ENCODE data around the gene TRPM2. TPM values are rescaled to one million over a fixed set of nuclear protein-coding genes. Genes with fewer than 3 reads are reported as not detected.
"Not testable (repeated sequence)": the region's sequence is repeated elsewhere in the genome, so short reads cannot be mapped to it uniquely, and the experiment has no call there.

Gene TRPM2
- total RNA-seq, 1 donor from 2014 or later, result 2.8 TPM

- peaks cover 15% of the 10 kb centered on the region for H3K27me3 ChIP-seq (ENCODE audit: control insufficient read depth, insufficient read depth, low read length)
- no peak for TF ChIP-seq CTCF (IDR thresholded peaks at IDR 0.05; ENCODE audit: insufficient read depth, low read length, poor library complexity, severe bottlenecking)
- no peaks in the 10 kb centered on the region for H3K36me3 ChIP-seq (ENCODE audit: control insufficient read depth, insufficient read depth, low read length)
- no peak for DNase-seq (ENCODE audit: low read depth)
- no peak overlapping the region for H3K4me3 ChIP-seq (ENCODE audit: low read depth, low read length)
Observed at GRCh38 chr21:44334329-44335030, 18.9 kb upstream of the TRPM2 start.

GRCh38 chr21:44335266-44336059, 18.0 kb upstream of the TRPM2 start:
- Histone ChIP-seq H3K4me3 (ENCODE audit: low read depth, low read length) (no peak overlapping the region), H3K36me3 (ENCODE audit: control insufficient read depth, insufficient read depth, low read length) (no peaks in the 10 kb centered on the region), H3K27me3 (ENCODE audit: control insufficient read depth, insufficient read depth, low read length) (peaks cover 14% of the 10 kb centered on the region)
- no peak for DNase-seq (ENCODE audit: low read depth)
- TF ChIP-seq CTCF (IDR thresholded peaks at IDR 0.05; ENCODE audit: insufficient read depth, low read length, poor library complexity, severe bottlenecking), result no peak

DNA sequence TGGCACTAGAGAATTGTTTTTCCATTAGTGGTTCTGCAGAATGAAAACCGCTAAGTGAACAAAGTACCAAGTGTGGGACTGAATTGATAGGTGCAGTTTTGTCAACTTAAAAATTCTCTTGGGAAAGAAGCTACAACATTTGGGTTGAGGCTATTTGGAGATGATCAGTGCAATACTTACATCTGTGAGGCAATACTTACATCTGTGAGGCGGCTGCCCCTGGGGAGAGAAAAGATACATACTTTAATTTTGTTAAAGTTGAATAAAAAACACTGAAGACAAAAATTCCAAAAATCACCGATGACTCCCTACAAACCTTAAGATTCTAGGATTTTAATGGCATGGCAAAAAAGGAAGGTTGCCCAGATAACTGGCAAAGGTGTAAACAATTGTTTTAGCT, 16.0 kb upstream of the TRPM2 start:
- DNase-seq (ENCODE audit: low read depth), result no peak
- Histone ChIP-seq H3K36me3 (ENCODE audit: control insufficient read depth, insufficient read depth, low read length) (no peaks in the 10 kb centered on the region), H3K4me3 (ENCODE audit: low read depth, low read length) (no peak overlapping the region), H3K27me3 (ENCODE audit: control insufficient read depth, insufficient read depth, low read length) (peaks cover 10% of the 10 kb centered on the region)
- TF ChIP-seq CTCF (IDR thresholded peaks at IDR 0.05; ENCODE audit: insufficient read depth, low read length, poor library complexity, severe bottlenecking), result no peak

GRCh38 chr21:44337941-44338895, 15.2 kb upstream of the TRPM2 start:
- TF ChIP-seq CTCF (IDR thresholded peaks at IDR 0.05; ENCODE audit: insufficient read depth, low read length, poor library complexity, severe bottlenecking), result peak; percentile 42
- H3K27me3 ChIP-seq (ENCODE audit: control insufficient read depth, insufficient read depth, low read length), result peaks cover 7% of the 10 kb centered on the region
- no peaks in the 10 kb centered on the region for H3K36me3 ChIP-seq (ENCODE audit: control insufficient read depth, insufficient read depth, low read length)
- peak overlapping the region; percentile 39 for H3K4me3 ChIP-seq (ENCODE audit: low read depth, low read length)
- peak; percentile 25 for DNase-seq (ENCODE audit: low read depth)

GRCh38 chr21:44338971-44339910, 14.2 kb upstream of the TRPM2 start, which contains the start of gene CFAP410:
Gene CFAP410, minus strand, starts transcription at chr21:44339390. Its CDS starts 196 bp downstream, at chr21:44339194.
- H3K4me3 ChIP-seq (ENCODE audit: low read depth, low read length), result peak within 1 kb of the TSS; percentile 95
- no peaks in the 10 kb centered on the region for H3K36me3 ChIP-seq (ENCODE audit: control insufficient read depth, insufficient read depth, low read length)
- DNase-seq (ENCODE audit: low read depth), result peak; percentile 69
- H3K27me3 ChIP-seq (ENCODE audit: control insufficient read depth, insufficient read depth, low read length), result no peaks in the 10 kb centered on the region
- TF ChIP-seq CTCF (IDR thresholded peaks at IDR 0.05; ENCODE audit: insufficient read depth, low read length, poor library complexity, severe bottlenecking), result no peak

DNA sequence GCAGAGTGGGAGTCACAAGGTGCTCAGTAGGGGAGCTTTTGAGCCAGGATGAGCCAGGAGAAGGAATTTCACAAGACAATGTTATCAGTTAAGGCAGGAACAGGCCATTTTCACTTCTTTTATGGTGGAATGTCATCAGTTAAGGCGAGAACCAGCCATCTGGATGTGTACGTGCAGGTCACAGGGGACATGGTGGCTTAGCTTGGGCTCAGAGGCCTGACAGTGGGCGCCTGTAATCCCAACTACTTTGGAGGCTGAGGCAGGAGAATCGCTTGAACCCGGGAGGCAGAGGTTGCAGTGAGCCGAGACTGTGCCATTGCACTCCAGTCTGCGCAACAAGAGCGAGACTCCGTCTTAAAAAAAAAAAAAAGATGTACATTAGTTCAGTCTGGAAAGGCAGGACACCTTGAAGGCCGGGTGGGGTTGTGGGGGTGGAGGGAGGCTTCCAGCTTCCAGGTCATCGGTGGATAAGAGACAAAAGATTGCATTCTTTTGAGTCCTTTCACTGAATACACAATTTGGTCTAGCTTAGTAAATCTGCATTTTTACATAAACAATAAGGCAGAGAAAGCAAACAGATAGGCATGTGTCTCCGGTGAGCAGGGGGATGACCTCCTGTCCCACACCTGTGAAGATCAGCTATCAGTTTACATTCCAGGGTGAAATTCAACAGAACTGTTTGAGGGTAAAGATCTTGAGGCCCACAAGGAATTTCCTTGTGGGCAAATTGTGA, 11.5 kb upstream of the TRPM2 start:
- not testable (repeated sequence) for H3K27me3 ChIP-seq (ENCODE audit: control insufficient read depth, insufficient read depth, low read length); H3K4me3 ChIP-seq (ENCODE audit: low read depth, low read length); DNase-seq (ENCODE audit: low read depth); H3K36me3 ChIP-seq (ENCODE audit: control insufficient read depth, insufficient read depth, low read length)

DNA sequence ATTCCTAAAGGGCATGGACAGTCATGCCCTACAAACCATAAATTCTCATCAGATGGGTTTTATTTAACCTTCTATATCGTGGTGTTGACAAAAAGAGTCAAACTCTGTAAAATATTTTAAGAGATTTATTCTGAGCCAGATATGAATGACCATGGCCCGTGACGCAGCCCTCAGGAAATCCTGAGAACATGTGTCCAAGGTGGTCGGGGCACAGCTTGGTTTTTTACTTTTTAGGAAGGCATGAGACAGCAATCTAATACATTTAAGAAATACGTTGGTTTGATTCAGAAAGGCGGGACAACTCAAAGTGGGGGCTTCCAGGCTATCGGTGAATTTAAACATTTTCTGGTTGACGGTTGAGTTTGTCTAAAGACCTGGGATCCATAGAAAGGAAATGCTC, 10.4 kb upstream of the TRPM2 start:
- not testable (repeated sequence) for DNase-seq (ENCODE audit: low read depth); H3K27me3 ChIP-seq (ENCODE audit: control insufficient read depth, insufficient read depth, low read length); H3K4me3 ChIP-seq (ENCODE audit: low read depth, low read length); H3K36me3 ChIP-seq (ENCODE audit: control insufficient read depth, insufficient read depth, low read length)

All from kidney epithelial cell (primary cell).